ENCODE data around the gene ABCG1. TPM values are rescaled to one million over a fixed set of nuclear protein-coding genes. Genes with fewer than 3 reads are reported as not detected.

The ABCG1 gene
- 10 to 100 TPM; 44.4 to 67.0 (median 56.8) TPM for total RNA-seq
- long read RNA-seq, donor 1, transcript ABCG1-203 (15 exons, 3,034 nt), result minor isoform, 22 of 96 reads
- long read RNA-seq, donor 1, transcript ABCG1-205 (15 exons, 2,998 nt), result major isoform, 54 of 96 reads
- long read RNA-seq, donor 1, partial matches to known transcripts, result 7 of 96 reads
- long read RNA-seq, donor 1, other reads (novel, unspliced or antisense), result 13 of 96 reads
- long read RNA-seq, donor 2, transcript ABCG1-205 (15 exons, 2,998 nt), result major isoform, 13 of 32 reads
- long read RNA-seq, donor 2, transcript ABCG1-203 (15 exons, 3,034 nt), result minor isoform, 8 of 32 reads
- long read RNA-seq, donor 2, partial matches to known transcripts, result 2 of 32 reads
- long read RNA-seq, donor 2, other reads (novel, unspliced or antisense), result 9 of 32 reads

DNA sequence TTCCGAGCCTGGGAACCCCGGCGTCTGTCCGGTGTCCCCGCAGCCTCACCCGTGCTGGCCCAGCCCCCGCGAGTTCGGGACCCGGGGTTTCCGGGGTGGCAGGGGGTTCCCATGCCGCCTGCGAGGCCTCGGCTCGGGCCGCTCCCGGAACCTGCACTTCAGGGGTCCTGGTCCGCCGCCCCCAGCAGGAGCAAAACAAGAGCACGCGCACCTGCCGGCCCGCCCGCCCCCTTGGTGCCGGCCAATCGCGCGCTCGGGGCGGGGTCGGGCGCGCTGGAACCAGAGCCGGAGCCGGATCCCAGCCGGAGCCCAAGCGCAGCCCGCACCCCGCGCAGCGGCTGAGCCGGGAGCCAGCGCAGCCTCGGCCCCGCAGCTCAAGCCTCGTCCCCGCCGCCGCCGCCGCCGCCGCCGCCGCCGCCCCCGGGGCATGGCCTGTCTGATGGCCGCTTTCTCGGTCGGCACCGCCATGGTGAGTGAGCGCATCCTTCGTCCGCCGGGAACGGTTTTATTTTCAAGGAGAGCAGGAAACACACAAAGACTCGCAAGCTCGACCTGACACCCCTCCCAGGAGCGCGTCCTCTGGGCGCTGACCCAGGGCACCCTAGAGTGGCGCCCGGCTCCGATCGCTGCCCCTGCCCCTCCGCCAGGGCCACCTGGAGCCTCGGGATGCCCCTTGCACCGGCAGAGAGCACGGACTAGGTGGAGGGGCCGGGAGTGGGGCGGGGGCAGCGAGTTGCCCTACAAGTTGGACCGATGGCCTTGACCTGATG, at the start of gene ABCG1:
Gene ABCG1 (plus strand): TSS at position 305 of the 770 bp plus-strand sequence. CDS start 123 bp downstream, at position 428.
- intact Hi-C loops (cut with DNase I, micrococcal nuclease), result no loop called here
- no peak for TF ChIP-seq CTCF (IDR thresholded peaks at IDR 0.05)
- H3K36me3 ChIP-seq (ENCODE audit: low read depth), result no peaks in the 10 kb centered on the region
- H3K4me1 ChIP-seq (ENCODE audit: low read depth), result peaks cover 26% of the 10 kb centered on the region
- ATAC-seq (peak; percentile 80), DNase-seq (peak; percentile 72 to 82 (median 78))
- H3K4me3 ChIP-seq, result peak within 1 kb of the TSS; percentile 65
- H3K9me3 ChIP-seq, result no peaks in the 10 kb centered on the region

DNA sequence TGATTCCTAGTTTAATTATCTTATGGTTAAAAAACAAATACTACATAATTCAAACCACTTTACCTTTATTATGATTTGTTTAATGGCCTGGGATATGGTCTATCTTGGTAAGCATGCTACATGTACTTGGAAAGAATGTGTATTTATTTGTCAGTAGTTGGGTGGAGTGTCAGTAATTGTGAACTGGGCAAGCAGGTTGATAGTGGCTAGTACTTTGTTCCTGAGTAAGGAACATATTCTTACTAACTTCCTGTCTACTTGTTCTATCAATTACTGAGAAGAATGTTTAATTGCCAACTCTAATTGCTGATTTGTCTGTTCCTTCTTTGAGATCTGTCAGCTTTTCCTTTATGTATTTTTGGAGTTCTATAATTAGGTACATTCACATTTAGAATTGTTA, 49.2 kb upstream of the ABCG1 start:
- peaks cover 13% of the 10 kb centered on the region for H3K4me1 ChIP-seq (ENCODE audit: low read depth)
- no peaks in the 10 kb centered on the region for H3K9me3 ChIP-seq
- no peaks in the 10 kb centered on the region for H3K36me3 ChIP-seq (ENCODE audit: low read depth)
- TF ChIP-seq CTCF (IDR thresholded peaks at IDR 0.05), result no peak
- ATAC-seq, result peak; percentile 63
- no peak for DNase-seq
- no peak overlapping the region for H3K4me3 ChIP-seq
- intact Hi-C loops (cut with DNase I, micrococcal nuclease), result no loop called here

- Histone ChIP-seq H3K4me1 (ENCODE audit: low read depth) (peaks cover 9% of the 10 kb centered on the region), H3K36me3 (ENCODE audit: low read depth) (no peaks in the 10 kb centered on the region), H3K9me3 (no peaks in the 10 kb centered on the region), H3K4me3 (no peak overlapping the region)
- TF ChIP-seq CTCF (IDR thresholded peaks at IDR 0.05), result no peak
- ATAC-seq, result peak; percentile 92
- DNase-seq, result peak; percentile 85 to 91 (median 86)
- intact Hi-C loops (cut with DNase I, micrococcal nuclease), result no loop called here
Observed at GRCh38 chr21:42171091-42172053, 47.6 kb upstream of the ABCG1 start.

- no peak for TF ChIP-seq CTCF (IDR thresholded peaks at IDR 0.05)
- Histone ChIP-seq H3K4me3 (no peak overlapping the region), H3K9me3 (no peaks in the 10 kb centered on the region), H3K4me1 (ENCODE audit: low read depth) (peaks cover 9% of the 10 kb centered on the region), H3K36me3 (ENCODE audit: low read depth) (no peaks in the 10 kb centered on the region)
- intact Hi-C loops (cut with DNase I, micrococcal nuclease), result no loop called here
- no peak for ATAC-seq
- DNase-seq, result no peak
Observed at GRCh38 chr21:42172596-42173483, 46.1 kb upstream of the ABCG1 start.
